HG02610 (cell line): ENCODE results near the gene TMEM63A.
"Not testable (repeated sequence)": the region's sequence is repeated elsewhere in the genome, so short reads cannot be mapped to it uniquely, and the experiment has no call there.

Experiments
- ATAC-seq: cut with Tn5 transposase; IDR thresholded peaks from one replicate; pipeline ENCODE4 v1.9.1; 2021; ENCODE audit warnings: mild to moderate bottlenecking, moderate library complexity; ENCODE audit not compliant: unreplicated experiment

The TMEM63A gene

DNA sequence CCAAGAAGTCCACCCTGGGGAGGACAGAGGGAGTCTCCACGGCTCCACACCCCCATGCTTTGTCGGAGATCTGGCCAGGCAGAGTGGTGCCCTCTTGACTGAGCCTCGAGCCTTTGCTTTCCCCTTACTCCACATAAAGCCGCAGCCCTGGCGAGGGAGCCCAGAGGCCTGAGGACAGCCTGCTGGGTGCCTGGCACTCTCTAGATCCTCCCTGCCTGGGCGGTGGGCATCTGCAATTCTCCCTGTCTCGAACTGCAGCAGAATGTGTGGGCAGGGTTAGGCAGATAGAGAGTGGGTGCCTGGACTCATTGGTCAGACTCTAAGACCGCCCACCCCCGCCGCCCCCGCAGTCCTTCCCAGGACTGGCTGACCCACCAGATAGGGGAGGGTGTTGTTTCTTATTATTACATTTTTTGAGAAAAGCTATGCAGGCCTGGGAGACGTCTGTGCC lies 58.3 kb downstream of the TMEM63A start:
- no peak for ATAC-seq

DNA sequence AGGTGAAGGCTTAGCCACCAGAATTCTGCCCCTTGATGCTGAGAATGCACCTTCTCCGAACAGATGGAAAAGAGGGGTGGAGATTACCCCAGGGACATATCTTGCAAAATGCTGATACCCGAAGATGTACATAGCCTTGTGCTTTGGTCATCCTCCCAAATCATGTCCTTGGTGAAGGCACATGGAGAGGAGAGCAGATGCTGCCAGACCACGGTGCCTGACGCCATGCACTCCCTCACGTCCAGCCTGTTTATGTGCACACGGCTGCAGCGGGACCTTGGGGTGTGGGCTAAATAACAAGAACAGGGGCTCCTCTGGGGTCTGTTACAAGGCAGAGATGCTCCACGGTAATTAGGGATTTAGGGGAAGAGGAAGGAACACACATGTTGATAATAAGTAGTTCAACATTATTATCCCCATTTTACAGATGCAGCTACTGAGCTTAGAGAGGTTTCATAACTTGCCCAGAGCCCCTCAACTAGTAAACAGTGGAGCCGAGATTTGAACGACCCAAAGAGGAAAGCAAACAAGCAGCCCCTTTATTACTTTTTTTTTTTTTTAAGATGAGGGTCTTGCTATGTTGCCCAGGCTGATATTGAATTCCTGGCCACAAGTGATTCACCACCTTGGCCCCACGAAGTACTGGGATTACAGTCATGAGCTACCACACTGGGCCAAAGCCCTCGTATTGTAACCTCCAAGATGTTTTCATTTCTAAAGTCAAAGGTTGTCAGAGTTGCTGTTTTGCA lies 59.4 kb downstream of the TMEM63A start:
- no peak for ATAC-seq

- no peak for ATAC-seq
Observed at GRCh38 chr1:225820522-225821120, 61.6 kb downstream of the TMEM63A start.

DNA sequence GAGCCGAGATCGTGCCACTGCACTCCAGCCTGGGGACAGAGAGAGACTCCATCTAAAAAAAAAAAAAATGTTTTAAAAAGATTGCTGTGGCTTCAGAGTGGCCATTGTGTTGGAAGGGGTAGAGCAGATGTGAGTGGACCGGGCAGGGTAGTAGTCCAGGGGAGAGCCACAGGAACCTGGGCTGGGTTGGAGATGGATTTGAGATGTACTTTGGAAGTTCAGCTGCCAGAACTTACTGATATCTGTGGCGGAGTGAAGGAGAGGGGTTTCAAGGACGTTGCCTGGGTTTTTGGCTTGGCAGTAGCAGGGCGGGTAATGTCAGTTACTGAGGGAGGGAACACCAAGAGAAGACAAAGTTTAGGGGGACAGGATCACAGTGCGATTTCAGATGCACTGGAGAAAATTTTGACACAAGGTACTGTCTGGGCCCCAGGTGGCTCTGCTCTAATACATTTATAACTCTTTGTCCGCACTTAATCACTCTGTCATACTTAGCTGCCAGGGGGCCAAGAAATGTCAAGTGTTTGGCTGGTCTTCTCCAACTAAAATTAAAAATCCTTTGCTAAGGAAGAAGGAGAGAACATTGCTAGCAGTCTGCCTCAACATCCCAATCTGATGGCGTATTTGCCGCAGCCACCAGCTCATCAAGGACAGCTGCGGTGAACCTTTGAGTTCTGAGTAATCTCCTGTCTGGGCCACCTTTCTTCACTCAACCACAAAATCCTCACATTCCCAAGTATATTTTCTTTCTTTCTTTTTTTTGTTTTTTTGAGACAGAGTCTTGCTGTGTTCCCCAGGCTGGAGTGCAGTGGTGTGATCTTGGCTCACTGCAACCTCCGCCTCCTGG lies 62.6 kb downstream of the TMEM63A start:
- ATAC-seq: no peak

DNA sequence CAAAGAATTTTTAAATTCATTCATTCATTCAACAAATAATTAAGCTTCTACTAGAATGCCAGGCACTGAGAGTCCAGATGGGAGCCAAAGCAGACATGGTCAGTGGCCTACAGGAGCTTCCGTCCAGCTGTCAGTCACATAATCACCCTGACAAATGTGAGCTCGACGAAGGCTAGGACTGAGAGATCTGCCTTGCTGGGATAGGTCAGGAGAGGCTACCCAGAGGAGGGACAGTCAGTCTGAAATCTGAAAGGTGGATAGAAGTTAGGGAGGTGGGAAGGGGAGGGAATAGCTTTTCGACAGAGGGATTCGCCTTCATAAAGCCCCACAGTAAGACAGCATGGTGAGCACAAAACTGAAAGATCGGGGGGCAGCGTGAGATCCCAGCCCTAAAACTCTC lies 64.0 kb downstream of the TMEM63A start:
- no peak for ATAC-seq

DNA sequence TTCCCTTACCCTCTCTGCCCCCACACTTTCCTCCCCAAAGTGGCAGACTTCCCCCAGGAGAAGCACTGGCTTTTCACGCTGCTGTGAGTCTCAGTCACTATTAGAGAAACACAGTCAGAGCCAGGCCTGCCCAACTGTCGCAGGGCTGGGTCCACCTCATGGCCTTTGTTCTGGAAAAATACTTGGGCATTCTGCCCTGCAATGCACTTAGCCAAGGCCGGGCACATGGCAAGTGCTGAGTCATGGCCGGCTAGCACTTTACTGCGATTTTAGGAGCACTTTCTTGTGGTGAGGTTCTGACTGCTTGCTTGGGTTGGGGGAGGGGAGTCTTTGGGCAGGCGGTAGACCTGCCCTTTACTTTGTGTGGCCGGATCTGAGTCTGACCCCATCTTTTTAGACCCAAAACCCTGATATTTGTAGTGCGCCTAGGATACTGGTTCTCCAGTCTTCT lies 64.5 kb downstream of the TMEM63A start:
- no peak for ATAC-seq

- no peak for ATAC-seq
Observed at GRCh38 chr1:225816643-225817538, 65.3 kb downstream of the TMEM63A start.

- no peak for ATAC-seq
Observed at GRCh38 chr1:225815526-225816178, 66.5 kb downstream of the TMEM63A start.

DNA sequence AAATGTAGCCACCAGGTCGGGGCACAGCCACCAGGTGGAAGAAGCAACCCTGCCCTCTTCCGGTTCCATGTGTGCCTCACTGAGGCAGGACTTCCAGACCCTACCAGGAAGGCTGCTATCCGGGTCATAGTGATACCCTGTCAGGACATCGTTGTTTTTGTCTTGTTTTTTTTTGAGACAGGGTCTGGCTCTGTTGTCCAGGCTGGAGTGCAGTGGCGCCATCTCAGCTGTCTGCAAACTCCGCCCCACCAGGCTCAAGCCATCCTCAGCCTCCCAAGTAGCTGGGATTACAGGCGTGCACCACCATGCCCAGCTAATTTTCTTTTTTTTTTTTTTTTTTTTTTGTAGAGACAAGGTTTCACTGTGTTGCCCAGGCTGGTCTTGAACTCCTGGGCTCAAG lies 67.1 kb downstream of the TMEM63A start:
- not testable (repeated sequence) for ATAC-seq

DNA sequence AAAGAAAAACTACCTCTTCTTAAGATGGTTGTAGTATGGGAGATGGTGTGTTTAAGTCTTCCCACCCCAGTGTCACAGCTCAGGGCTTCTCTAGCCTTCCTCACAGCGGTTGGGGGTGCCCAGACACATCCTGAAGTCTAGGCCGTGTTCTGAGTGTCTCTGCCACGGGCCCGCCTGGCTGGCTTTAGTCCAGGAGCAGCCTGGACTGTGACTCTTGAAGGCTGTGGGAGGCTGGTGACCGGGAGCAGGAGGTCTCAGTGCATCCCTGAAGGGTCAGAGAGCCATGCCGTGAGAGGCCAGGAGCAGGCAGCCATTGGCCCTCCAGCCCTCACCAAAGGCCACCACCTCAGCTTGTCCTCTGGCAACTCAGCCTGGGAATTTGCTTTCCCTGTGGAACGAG lies 67.8 kb downstream of the TMEM63A start:
- no peak for ATAC-seq

DNA sequence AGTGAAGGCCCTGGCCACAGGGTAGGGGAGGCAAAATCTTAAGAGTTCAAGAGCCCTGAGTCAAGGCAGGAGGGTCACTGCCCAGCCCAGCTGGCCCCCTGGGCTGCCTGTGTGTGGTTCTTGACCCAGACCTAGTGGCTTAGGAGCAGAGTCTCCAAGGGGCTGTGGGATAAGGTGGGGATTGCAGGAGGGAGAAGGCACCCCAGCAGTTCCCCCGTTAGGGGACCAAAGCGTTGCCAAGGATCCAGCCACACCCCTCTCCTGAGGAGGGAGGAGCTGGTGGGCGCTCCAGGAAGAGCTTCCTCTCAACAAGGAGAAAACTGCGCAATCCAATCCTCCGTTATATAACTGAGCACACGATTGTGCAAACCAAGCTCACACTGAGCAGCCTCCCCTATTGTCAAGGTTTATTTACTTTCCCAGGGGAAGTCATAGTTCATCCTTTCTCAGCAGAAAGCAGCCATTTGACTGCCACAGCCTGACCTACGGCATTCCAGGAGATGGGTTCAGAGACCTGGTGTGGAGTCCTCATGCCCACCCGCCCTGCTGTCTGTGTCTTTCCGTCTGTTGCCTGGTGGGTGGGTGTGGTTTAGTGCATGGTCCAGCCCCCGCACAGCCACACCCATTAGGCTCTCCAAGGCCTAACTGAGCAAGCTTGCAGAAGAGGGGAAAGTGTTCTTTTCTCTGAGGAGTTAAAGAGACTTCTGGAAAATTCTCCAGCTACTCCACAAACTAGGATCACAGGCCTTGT lies 68.8 kb downstream of the TMEM63A start:
- no peak for ATAC-seq

- no peak for ATAC-seq
Observed at GRCh38 chr1:225812488-225813213, 69.5 kb downstream of the TMEM63A start.

GRCh38 chr1:225811622-225812487 lies 70.3 kb downstream of the TMEM63A start:
- ATAC-seq: no peak

DNA sequence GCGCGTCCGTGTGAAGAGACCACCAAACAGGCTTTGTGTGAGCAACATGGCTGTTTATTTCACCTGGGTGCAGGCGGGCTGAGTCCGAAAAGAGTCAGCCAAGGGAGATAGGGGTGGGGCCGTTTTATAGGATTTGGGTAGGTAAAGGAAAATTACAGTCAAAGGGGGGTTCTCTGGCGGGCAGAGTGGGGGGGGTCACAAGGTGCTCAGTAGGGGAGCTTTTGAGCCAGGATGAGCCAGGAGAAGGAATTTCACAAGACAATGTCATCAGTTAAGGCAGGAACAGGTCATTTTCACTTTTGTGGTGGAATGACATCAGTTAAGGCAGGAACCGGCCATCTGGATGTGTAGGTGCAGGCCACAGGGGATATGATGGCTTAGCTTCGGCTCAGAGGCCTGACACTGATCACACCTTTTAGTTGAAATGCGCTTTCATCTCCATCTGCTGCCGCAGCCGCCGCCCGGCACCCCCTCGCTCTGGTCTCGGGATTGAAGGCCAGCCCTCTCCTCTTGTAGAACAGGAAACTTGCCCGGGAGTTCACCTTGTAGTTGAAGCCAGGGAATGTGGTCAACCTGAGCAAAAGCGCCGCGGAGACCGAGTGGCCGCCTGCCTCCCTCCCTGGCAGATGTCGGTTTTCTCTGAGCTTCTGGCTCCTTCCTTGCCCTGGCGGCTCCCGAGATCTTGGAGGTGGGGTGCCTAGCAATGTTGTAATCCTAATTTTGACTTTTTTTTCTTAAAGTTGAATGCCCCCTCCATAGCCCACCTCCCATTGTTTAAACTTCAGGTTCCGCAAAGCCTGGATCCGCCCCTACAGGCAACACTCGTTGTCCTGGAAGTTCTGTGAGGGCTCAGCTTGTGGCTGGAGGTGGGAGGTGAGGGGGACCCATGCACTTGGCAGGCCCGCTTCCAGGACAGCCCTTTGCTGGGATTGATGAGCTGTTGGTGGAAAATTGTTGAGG lies 71.3 kb downstream of the TMEM63A start:
- ATAC-seq: not testable (repeated sequence)

DNA sequence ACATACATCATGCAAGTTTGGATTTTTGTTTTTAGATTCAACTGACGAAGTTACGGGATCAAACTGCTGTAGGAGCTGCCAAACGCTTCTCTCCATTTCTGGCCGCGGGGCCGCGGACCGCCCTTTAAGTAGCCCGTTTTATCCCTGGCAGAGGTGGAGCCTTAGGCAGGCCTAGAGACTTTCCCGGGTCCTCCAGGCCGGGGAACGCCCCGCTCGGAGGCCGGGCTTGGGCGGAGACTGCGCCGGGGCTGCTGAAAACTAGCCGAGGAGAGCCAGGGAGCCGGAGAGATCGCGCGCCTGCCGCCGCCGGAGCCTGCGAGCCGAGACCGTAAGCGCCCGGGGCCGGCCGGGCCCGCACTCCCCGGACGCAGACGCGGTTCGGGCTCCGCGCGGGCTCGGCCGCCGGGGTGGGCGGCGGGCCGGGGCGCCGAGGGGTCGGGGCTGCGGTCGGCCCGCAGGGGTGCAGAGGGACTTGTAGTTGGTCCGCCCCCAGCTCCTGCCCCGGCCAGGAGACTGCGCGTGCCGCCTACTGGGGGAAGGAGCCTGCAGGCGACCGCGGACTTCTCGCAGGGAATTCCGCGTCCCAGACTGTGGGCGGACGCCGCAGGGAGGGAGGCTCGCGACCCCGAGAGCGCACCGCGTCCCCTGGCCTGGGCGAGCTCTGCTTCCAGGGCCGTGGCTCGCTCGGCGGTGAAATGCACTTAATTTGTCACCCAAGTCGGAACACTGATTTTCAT lies 72.2 kb downstream of the TMEM63A start, which contains the start of gene EPHX1:
Gene EPHX1 (plus strand): TSS at position 283 of the 737 bp plus-strand sequence. CDS start 18,606 bp downstream, outside the sequence.
- ATAC-seq: peak; percentile 97

- no peak for ATAC-seq
Observed at GRCh38 chr1:225808136-225808535, 74.0 kb downstream of the TMEM63A start.
